Thoracic aorta (tissue), 2 donors: ENCODE data around the gene KAZALD1. TPM values are rescaled to one million over a fixed set of nuclear protein-coding genes. Genes with fewer than 3 reads are reported as not detected.

Source experiments
- ATAC-seq: fragments of 150-250 bp; one replicate; pipeline ENCODE4 v1.8.0; 2017; ENCODE audit warnings: low read depth; ENCODE audit not compliant: insufficient number of reproducible peaks, low FRiP score
- DNase-seq: peaks from one replicate; pipeline ENCODE4 v3.0.0-alpha.2; 2020; ENCODE audit warnings: low spot score
- H3K27ac ChIP-seq, 2 donors: fragments of 200-600 bp; sonication (generic); 1 replicate in 1 of 2; 2 replicates in 1 of 2; pipeline ENCODE4 v1.5.1; 2016; ENCODE audit warnings: mild to moderate bottlenecking in 2 of 2, moderate library complexity in 2 of 2
- H3K27me3 ChIP-seq: fragments of 200-600 bp; sonication (generic); replicated peaks from 2 replicates; pipeline ENCODE4 v1.6.0; 2016; ENCODE audit warnings: mild to moderate bottlenecking; ENCODE audit not compliant: insufficient read depth
- H3K36me3 ChIP-seq: fragments of 200-600 bp; sonication (generic); one replicate; pipeline ENCODE4 v1.5.1; 2016
- H3K4me1 ChIP-seq, 2 donors: fragments of 200-600 bp; sonication (generic); 1 replicate in 1 of 2; 2 replicates in 1 of 2; pipeline versions ENCODE4 v1.5.1 to v1.6.0; 2016; ENCODE audit warnings: low read depth in 2 of 2, mild to moderate bottlenecking in 1 of 2; ENCODE audit not compliant: control insufficient read depth in 1 of 2
- H3K4me3 ChIP-seq: fragments of 200-600 bp; sonication (generic); 2 replicates; pipeline ENCODE4 v1.5.1; 2016; ENCODE audit warnings: mild to moderate bottlenecking
- H3K9me3 ChIP-seq: fragments of 200-600 bp; sonication (generic); 2 replicates; pipeline ENCODE4 v1.5.1; 2016
- total RNA-seq, 2 donors: library from RNA; depleted of rRNA; stranded (reverse); fragments of >200 nt; gene quantifications; one replicate each; pipeline versions ENCODE4 v1.1.0 to v1.2.3, GENCODE V29; 2016
- TF ChIP-seq, protein P1 (sequence below): fragments of 200-600 bp; sonication (generic); IDR thresholded peaks from one replicate; pipeline ENCODE4 v1.5.1; 2019; ENCODE audit warnings: antibody characterized with exemption

Gene KAZALD1
- total RNA-seq, 2 donors from 2014 or later, result 30.0 to 34.1 TPM

DNA sequence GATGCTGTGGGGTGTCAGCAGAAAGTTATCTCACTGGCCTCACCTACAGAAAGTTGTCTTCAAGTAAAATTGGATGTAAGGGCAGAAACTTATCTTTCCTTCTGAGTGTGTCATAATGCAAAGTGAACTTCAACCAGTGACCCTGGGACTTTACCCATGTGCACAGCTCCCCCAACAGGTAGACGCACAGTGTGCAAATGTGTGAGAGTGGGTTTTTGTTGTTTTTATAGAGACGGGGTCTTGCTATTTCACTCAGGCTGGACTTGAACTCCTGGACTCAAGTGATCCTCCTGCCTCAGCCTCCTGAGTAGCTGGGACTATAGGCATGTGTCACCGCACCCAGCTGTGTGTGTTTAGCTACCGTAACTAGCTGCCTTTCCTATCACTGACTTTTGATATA lies 6.4 kb upstream of the KAZALD1 start:
- Histone ChIP-seq H3K4me3 (no peak overlapping the region), H3K36me3 (no peaks in the 10 kb centered on the region), H3K27me3 (no peaks in the 10 kb centered on the region), H3K27ac (no peak overlapping the region), H3K9me3 (no peaks in the 10 kb centered on the region), H3K4me1 (peaks cover 5 to 17% of the 10 kb centered on the region in 2 donors)
- no peak for DNase-seq
- no peak for ATAC-seq
- TF ChIP-seq, protein P1, sequence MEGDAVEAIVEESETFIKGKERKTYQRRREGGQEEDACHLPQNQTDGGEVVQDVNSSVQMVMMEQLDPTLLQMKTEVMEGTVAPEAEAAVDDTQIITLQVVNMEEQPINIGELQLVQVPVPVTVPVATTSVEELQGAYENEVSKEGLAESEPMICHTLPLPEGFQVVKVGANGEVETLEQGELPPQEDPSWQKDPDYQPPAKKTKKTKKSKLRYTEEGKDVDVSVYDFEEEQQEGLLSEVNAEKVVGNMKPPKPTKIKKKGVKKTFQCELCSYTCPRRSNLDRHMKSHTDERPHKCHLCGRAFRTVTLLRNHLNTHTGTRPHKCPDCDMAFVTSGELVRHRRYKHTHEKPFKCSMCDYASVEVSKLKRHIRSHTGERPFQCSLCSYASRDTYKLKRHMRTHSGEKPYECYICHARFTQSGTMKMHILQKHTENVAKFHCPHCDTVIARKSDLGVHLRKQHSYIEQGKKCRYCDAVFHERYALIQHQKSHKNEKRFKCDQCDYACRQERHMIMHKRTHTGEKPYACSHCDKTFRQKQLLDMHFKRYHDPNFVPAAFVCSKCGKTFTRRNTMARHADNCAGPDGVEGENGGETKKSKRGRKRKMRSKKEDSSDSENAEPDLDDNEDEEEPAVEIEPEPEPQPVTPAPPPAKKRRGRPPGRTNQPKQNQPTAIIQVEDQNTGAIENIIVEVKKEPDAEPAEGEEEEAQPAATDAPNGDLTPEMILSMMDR, result no peak

DNA sequence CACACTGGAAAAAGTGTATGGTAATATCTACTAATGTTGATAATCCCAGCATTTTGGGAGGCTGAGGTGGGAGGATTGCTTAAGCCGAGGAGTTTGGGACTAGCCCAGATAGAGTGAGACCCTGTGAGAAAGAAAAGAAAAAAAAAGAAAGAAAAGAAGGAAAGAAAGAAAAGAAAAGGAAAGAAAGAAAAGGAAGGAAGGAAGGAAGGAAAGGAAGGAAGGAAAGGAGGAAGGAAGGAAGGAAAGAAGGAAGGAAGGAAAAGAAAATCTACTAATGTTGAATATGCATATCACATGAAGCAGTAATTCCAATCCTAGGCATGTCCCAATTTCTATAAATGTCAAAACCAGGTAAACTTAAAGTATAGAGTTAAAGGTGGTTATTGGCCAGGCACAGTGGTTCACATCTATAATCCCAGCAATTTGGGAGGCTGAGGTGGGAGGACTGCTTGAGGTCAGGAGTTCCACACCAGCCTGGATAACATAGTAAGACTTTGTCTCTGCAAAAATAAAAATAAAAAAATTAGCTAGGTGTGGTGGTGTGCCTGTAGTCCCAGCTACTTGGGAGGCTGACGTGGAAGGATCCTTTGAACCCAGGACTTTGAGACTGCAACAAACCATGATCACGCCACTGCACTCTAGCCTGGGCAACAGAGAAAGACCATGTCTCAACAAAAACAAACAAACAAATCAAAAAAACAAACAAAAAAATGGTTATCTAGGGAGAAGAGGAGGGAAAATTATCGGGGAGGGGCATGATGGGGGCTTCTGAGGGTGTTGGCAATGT lies 5.2 kb upstream of the KAZALD1 start:
- DNase-seq (no peak), ATAC-seq (no peak)
- TF ChIP-seq, protein P1, result no peak
- peaks cover 4 to 20% of the 10 kb centered on the region in 2 donors for H3K4me1 ChIP-seq
- H3K27ac ChIP-seq, result no peak overlapping the region
- H3K9me3 ChIP-seq, result no peaks in the 10 kb centered on the region
- no peak overlapping the region for H3K4me3 ChIP-seq
- no peaks in the 10 kb centered on the region for H3K36me3 ChIP-seq
- no peaks in the 10 kb centered on the region for H3K27me3 ChIP-seq

DNA sequence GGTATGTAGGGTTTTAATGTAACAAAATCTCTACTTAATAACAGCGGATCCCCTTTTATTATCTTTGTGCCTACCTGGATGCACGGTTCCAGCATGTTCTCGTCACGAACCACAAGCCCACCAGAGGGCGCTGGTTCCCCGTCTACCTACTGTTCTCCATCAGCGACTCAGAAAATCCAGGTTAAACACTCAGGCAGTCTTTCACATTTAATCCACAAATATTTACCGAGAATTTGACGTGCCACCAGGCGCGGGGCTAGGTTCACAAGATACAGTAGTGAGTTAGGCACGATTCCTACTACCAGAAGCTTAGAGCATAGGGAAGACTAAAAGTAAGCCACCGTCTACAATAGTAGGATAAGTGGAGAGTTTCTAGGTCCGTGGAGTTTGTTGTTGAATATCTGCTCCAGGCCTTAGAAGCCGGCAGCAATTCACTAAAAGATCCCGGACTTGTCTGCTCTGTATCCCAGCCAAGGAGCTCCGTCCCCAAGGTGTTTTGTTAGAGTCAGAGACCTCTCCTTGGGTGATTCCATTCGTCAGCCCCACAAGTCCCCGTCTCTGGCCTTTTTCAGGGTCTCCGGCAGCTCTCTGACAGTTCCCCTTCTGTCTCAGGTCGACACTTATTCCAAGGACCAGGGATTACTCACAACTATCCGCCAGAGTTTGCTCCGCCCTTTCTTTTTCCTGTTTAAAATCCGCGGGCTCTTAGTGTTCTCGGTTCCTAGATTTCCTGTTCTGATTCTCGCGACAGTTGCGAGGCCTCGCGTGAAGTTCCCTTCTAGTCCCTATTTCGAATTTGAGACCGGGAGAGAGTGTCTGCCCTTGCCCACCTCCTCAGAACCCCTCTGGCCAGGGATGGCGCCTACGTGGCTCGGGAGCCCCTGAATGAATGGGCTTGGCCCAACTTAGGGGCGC lies 1.5 kb upstream of the KAZALD1 start:
- Histone ChIP-seq H3K36me3 (no peaks in the 10 kb centered on the region), H3K9me3 (no peaks in the 10 kb centered on the region), H3K4me3 (peak overlapping the region; percentile 90), H3K27me3 (no peaks in the 10 kb centered on the region), H3K4me1 (peaks cover 17 to 34% of the 10 kb centered on the region in 2 donors), H3K27ac (peak overlapping the region; percentile 98 to 99)
- peak; percentile 68 for ATAC-seq
- peak; percentile 85 for DNase-seq
- TF ChIP-seq, protein P1, result peak; percentile 85

DNA sequence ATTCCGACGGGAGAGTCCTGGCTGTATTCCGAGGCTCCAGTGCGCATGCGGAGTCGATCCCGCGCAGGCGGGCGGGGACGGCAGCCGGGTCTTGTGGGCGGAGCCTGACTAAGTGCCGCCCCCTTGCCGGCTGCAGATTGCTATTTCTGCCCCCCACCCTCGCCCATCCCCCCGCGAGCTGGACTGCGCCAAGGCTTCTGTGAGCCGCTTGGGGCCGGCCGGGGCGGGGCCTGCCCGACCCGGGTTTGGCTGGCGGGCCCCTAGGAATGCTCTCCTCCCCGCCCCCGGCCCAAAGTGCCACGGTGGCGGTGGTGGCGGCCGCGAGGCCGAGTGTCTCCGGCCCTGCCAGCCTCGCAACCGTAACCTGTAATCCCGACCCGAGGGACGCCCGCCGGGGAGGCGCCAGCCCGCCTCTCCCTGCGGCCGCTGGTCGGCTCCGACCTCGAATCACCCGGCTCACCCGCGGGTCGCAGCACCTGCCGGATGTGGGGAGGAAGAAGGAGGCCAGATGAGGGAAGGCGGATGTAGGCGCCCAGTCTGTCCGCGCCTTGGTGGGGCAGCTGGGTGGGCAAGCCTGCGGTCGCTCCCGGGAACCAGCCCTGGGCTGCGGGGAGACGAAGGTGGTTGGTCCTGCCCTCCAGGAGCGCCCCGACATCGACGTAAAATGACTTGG lies 702 bp upstream of the KAZALD1 start:
- Histone ChIP-seq H3K4me1 (peaks cover 18 to 42% of the 10 kb centered on the region in 2 donors), H3K27ac (peak overlapping the region; percentile 98 to 99), H3K36me3 (no peaks in the 10 kb centered on the region), H3K27me3 (no peaks in the 10 kb centered on the region), H3K9me3 (no peaks in the 10 kb centered on the region), H3K4me3 (peak overlapping the region; percentile 90)
- DNase-seq (peak; percentile 84), ATAC-seq (peak; percentile 81)
- TF ChIP-seq, protein P1, result no peak
